ENCODE data around the gene AIFM3.

AIFM3 gene

DNA sequence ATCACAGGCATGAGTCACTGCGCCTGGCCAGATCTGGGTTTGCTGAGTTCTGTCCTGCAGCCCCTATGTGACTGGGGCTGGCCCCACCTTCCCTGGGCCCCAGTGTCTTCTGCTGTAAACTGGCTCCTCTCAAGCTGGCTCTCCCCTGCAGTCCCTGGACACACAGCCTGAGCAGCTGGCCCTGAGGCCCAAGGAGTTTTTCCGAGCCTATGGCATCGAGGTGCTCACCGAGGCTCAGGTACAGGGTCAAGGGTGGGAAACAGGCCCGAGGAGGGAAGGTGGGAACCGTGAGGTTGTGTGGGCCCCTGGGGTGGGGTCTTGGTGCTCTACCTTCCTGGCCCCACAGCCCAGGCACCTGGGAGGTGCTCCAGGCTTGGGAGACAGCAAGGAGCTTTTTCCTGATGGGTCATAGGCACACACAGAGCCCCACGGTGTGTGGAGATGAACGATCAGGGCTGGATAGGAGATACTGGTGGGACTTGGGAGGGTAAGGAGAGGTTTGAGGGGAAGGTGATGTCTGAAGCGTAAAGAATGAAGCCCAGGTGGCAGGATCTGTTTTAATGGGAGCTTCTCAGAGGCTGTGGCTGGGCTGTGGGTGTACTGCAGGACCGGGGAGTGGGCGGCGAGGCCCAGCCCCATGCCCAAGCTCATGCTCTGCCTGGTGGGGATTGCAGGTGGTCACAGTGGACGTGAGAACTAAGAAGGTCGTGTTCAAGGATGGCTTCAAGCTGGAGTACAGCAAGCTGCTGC is 8.7 kb downstream of the AIFM3 start:
- TF ChIP-seq, protein P1, sequence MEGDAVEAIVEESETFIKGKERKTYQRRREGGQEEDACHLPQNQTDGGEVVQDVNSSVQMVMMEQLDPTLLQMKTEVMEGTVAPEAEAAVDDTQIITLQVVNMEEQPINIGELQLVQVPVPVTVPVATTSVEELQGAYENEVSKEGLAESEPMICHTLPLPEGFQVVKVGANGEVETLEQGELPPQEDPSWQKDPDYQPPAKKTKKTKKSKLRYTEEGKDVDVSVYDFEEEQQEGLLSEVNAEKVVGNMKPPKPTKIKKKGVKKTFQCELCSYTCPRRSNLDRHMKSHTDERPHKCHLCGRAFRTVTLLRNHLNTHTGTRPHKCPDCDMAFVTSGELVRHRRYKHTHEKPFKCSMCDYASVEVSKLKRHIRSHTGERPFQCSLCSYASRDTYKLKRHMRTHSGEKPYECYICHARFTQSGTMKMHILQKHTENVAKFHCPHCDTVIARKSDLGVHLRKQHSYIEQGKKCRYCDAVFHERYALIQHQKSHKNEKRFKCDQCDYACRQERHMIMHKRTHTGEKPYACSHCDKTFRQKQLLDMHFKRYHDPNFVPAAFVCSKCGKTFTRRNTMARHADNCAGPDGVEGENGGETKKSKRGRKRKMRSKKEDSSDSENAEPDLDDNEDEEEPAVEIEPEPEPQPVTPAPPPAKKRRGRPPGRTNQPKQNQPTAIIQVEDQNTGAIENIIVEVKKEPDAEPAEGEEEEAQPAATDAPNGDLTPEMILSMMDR (conservative IDR thresholded peaks at IDR 0.05; ENCODE audit: low read depth, low read length): no peak
- no peak for DNase-seq (ENCODE audit: low read depth)
- H3K4me3 ChIP-seq (ENCODE audit: low read depth, low read length): no peak overlapping the region

DNA sequence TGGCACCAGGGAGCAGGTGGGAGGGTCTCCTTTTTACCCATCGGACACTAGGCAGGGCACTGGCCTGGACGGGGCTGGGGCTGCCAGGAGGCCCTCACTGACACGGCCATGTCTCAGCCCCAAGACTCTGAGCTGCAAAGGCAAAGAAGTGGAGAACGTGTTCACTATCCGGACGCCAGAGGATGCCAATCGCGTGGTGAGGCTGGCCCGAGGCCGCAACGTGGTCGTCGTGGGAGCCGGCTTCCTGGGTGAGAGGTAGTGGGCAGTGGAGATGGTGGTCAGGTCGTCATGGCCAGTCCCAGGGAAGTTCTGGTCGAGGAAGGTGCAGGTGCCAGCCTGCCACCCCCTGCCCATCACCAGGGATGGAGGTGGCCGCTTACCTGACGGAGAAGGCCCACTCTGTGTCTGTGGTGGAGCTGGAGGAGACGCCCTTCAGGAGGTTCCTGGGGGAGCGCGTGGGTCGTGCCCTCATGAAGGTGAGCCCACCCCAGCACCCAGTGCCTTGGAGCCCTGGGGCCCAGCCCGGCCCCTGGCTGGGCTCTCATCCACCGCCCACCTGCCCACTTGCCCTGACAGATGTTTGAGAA is 9.3 kb downstream of the AIFM3 start:
- TF ChIP-seq, protein P1 (conservative IDR thresholded peaks at IDR 0.05; ENCODE audit: low read depth, low read length): no peak
- no peak overlapping the region for H3K4me3 ChIP-seq (ENCODE audit: low read depth, low read length)
- no peak for DNase-seq (ENCODE audit: low read depth)

DNA sequence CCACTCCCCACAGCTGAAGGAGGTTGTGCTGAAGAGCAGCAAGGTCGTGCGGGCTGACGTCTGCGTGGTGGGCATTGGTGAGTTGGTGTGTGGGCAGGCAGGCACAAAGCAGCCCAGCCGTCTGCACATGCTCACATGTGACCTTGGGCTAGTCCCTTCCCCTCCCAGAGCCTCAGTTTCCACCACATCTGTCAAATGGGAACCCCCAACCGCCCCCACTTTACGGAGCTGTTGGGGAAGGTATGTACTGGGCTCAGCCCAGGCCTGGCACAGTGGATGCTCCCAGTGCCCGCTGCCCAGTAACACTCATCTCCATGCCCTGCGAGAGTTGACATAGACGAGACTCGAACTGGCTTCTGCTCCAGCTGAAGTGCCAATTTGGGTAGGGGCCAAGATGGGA is 10.0 kb downstream of the AIFM3 start:
- no peak for DNase-seq (ENCODE audit: low read depth)
- TF ChIP-seq, protein P1 (conservative IDR thresholded peaks at IDR 0.05; ENCODE audit: low read depth, low read length): no peak
- no peak overlapping the region for H3K4me3 ChIP-seq (ENCODE audit: low read depth, low read length)

DNA sequence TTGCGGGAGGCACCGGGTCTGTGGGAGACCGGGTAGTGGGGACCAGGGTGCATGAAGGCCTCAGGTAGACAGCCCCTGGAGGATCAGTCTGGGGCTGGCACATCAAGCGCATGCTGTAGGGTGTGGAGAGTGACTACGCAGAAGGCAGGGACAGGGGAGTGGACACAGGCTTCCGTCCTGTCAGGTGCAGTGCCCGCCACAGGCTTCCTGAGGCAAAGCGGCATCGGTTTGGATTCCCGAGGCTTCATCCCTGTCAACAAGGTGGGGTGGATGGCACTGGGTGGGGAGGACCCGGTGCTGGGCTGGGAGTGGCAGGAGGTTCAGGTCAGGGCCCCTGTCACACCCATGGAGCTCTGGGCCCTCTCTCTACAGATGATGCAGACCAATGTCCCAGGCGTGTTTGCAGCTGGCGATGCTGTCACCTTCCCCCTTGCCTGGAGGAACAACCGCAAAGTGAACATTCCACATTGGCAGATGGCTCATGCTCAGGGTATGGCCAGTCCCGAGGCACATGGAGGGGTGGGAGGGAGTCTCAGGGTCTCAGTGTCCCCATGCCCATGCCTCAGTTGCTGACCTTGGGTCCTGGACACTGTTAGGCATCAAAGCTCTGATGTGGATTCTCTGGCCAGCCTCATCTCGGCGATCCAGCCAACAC is 10.6 kb downstream of the AIFM3 start:
- TF ChIP-seq, protein P1 (conservative IDR thresholded peaks at IDR 0.05; ENCODE audit: low read depth, low read length): no peak
- no peak overlapping the region for H3K4me3 ChIP-seq (ENCODE audit: low read depth, low read length)
- no peak for DNase-seq (ENCODE audit: low read depth)

DNA sequence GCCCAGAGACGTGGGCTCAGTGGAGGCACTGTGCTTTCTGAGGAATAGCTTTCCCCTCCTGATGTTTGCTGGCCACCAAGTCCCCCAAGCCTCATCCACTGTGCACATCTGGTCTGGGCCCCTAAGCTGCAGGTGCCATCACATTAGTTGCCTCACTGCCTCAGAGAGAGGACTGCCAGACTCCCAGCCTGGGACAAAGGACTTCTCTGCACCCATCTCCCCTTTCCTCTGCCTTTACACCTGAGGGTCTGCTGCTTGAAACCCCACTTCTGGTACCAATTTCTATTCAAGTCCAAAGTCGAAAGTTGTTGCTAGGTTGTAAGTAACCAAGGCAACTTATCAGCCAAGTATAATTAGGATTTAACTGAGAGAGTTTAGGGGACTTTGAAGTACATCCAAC is 11.4 kb downstream of the AIFM3 start:
- TF ChIP-seq, protein P1 (conservative IDR thresholded peaks at IDR 0.05; ENCODE audit: low read depth, low read length): no peak
- DNase-seq (ENCODE audit: low read depth): no peak
- H3K4me3 ChIP-seq (ENCODE audit: low read depth, low read length): no peak overlapping the region

DNA sequence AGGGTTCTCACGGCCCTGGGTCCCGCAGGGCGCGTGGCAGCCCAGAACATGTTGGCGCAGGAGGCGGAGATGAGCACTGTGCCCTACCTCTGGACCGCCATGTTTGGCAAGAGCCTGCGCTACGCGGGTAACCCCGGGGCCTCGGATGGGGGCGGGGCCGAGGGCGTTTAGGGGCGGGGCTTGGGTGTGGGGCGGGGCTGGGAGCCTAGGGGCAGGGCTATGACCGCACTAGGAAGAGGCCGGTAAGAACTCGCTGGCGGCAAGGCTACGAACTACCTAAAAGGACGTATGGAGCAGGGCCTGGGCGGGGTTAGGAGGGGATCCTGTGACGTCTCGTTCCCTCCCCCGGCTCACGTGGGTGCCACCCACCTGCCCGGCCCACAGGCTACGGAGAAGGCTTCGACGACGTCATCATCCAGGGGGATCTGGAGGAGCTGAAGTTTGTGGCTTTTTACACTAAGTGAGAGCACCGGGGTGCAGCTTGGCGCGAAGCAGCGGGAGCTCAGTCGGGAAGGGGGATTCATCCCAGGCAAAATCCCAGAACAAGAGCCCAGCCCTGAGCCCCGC is 12.3 kb downstream of the AIFM3 start:
- TF ChIP-seq, protein P1 (conservative IDR thresholded peaks at IDR 0.05; ENCODE audit: low read depth, low read length): no peak
- H3K4me3 ChIP-seq (ENCODE audit: low read depth, low read length): peak overlapping the region; percentile 40
- peak; percentile 90 for DNase-seq (ENCODE audit: low read depth)

Data from choroid plexus epithelial cell (primary cell).